ENCODE measurements around the gene CLCN1. TPM values are rescaled to one million over a fixed set of nuclear protein-coding genes. Genes with fewer than 3 reads are reported as not detected.
"Not testable (repeated sequence)": the region's sequence is repeated elsewhere in the genome, so short reads cannot be mapped to it uniquely, and the experiment has no call there.

The CLCN1 gene
- total RNA-seq, 1 donor from 2014 or later = not detected

- DNase-seq (ENCODE audit: low spot score) = peak; percentile 43
- intact Hi-C loops (cut with DNase I) = no loop called here
These were observed 74.9 kb downstream of the CLCN1 start for GRCh38 chr7:143390773-143391317.

GRCh38 chr7:143391462-143392404, 75.8 kb downstream of the CLCN1 start:
- intact Hi-C loops (cut with DNase I) = no loop called here
- peak; percentile 75 for DNase-seq (ENCODE audit: low spot score)

GRCh38 chr7:143392427-143392826, 76.5 kb downstream of the CLCN1 start:
- intact Hi-C loops (cut with DNase I) = not testable (repeated sequence)
- DNase-seq (ENCODE audit: low spot score) = peak; percentile 27

- no peak for DNase-seq (ENCODE audit: low spot score)
- intact Hi-C loops (cut with DNase I) = no loop called here
These were observed 77.0 kb downstream of the CLCN1 start for GRCh38 chr7:143392875-143393266.

GRCh38 chr7:143393267-143394041, 77.5 kb downstream of the CLCN1 start:
- intact Hi-C loops (cut with DNase I) = no loop called here
- no peak for DNase-seq (ENCODE audit: low spot score)

- intact Hi-C loops (cut with DNase I) = no loop called here
These were observed 78.2 kb downstream of the CLCN1 start for GRCh38 chr7:143394068-143394467.

GRCh38 chr7:143394777-143395176, 78.9 kb downstream of the CLCN1 start:
- no peak for DNase-seq (ENCODE audit: low spot score)
- intact Hi-C loops (cut with DNase I) = no loop called here

More at GRCh38 chr7:143394068-143394467, 78.2 kb downstream of the CLCN1 start:
- no peak for DNase-seq (ENCODE audit: low spot score)

GRCh38 chr7:143395187-143396149, 79.6 kb downstream of the CLCN1 start:
- intact Hi-C loops (cut with DNase I) = no loop called here

GRCh38 chr7:143396182-143396581, 80.3 kb downstream of the CLCN1 start:
- intact Hi-C loops (cut with DNase I) = no loop called here
- DNase-seq (ENCODE audit: low spot score) = no peak

More at GRCh38 chr7:143395187-143396149, 79.6 kb downstream of the CLCN1 start:
- no peak for DNase-seq (ENCODE audit: low spot score)

- intact Hi-C loops (cut with DNase I) = no loop called here
- no peak for DNase-seq (ENCODE audit: low spot score)
These were observed 81.0 kb downstream of the CLCN1 start for GRCh38 chr7:143396625-143397556.

GRCh38 chr7:143397710-143398530, 82.0 kb downstream of the CLCN1 start:
- peak; percentile 49 for DNase-seq (ENCODE audit: low spot score)
- intact Hi-C loops (cut with DNase I) = no loop called here

GRCh38 chr7:143398616-143399015, 82.7 kb downstream of the CLCN1 start:
- DNase-seq (ENCODE audit: low spot score) = no peak
- intact Hi-C loops (cut with DNase I) = no loop called here

- intact Hi-C loops (cut with DNase I) = no loop called here
- DNase-seq (ENCODE audit: low spot score) = no peak
These were observed 83.2 kb downstream of the CLCN1 start for GRCh38 chr7:143399151-143399550.

GRCh38 chr7:143399642-143400041, 83.7 kb downstream of the CLCN1 start:
- intact Hi-C loops (cut with DNase I) = no loop called here
- no peak for DNase-seq (ENCODE audit: low spot score)

GRCh38 chr7:143401265-143401664, 85.4 kb downstream of the CLCN1 start:
- DNase-seq (ENCODE audit: low spot score) = peak; percentile 69
- intact Hi-C loops (cut with DNase I) = no loop called here

Measured in cardiac septum (tissue), 1 donor.